Activated naive CD8-positive, alpha-beta T cell treated with anti-CD3 and anti-CD28 coated beads, Interleukin-2, amount 50 U/mL, for 24 hours (primary cell): ENCODE results near the gene BTBD1.
"Not testable (repeated sequence)": the region's sequence is repeated elsewhere in the genome, so short reads cannot be mapped to it uniquely, and the experiment has no call there.

Source experiments
- ATAC-seq: fragments of 150-1000 bp; cut with Tn5 transposase; one replicate; pipeline ENCODE4 v1.10.0; 2021
- DNase-seq: peaks from one replicate; pipeline ENCODE4 v3.0.0; 2021
- H3K27ac Mint-ChIP-seq: one replicate; pipeline ENCODE4 v1.8.0; 2021; ENCODE audit warnings: mild to moderate bottlenecking, mixed read lengths
- H3K27me3 Mint-ChIP-seq: one replicate; pipeline ENCODE4 v1.8.0; 2021; ENCODE audit warnings: mixed read lengths
- H3K36me3 Mint-ChIP-seq: one replicate; pipeline ENCODE4 v1.8.0; 2021; ENCODE audit warnings: low read depth, mixed read lengths
- H3K4me1 Mint-ChIP-seq: one replicate; pipeline ENCODE4 v1.8.0; 2021; ENCODE audit warnings: mixed read lengths
- H3K4me3 Mint-ChIP-seq: one replicate; pipeline ENCODE4 v1.8.0; 2021; ENCODE audit warnings: mild to moderate bottlenecking, moderate library complexity, mixed read lengths
- H3K9me3 Mint-ChIP-seq: one replicate; pipeline ENCODE4 v1.8.0; 2021; ENCODE audit warnings: mixed read lengths

BTBD1 gene

DNA sequence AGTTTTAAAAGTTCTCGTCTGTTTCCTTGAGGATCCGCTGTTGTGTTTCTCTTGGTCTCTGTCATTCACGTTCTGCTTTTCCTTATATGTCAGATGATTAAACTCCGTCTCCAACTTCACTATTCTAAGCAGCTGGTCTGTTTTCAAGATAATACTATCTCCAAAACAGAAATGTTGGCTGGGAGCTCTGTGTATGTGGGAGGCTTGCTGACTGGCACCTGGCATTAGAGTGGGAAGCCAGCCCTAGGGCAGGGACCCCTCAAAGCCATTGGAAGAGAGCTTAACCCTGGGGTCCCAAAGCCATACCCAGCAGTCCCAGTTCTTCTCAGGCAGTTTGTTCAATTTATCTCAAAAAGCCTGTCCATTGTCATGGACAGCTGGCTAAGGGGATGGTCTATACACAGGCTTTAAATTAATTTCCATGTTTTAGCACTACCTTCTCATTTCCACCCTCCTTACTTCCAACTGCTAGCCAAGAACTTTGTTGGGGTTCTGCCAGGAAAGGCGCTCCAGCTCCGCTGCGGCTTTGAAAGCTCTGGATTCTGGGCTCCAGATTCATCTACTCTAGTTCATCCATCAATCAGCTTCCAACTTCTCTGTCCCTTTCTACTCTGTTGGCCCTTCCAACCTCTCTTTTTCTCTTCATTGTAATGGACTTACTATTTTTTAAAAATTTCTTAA is 9.2 kb downstream of the BTBD1 start:
- Mint-ChIP-seq H3K4me1 (peaks cover 13% of the 10 kb centered on the region), H3K27me3 (no peaks in the 10 kb centered on the region), H3K9me3 (no peaks in the 10 kb centered on the region), H3K4me3 (no peak overlapping the region), H3K27ac (no peak overlapping the region), H3K36me3 (peaks cover 32% of the 10 kb centered on the region)
- DNase-seq (no peak), ATAC-seq (no peak)

DNA sequence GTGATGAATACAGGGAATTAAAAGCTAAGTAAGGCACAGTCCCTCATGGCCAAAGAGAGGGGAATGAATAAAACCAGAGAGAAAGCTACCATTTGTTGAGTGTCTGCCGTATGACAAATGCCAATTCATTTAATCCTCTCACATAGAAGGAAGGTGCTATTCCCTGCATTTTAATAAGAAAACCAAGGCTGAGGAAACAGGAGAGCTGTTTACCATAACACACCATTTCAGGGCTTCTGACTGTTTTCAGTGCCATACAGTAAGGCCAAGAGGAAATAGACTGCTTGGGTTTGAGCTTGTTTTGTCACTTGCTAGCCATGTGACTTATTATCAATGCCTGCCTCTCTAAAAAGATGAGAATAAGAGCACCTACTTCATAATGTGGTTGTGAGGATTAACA is 10.1 kb downstream of the BTBD1 start:
- H3K27ac Mint-ChIP-seq, result no peak overlapping the region
- ATAC-seq (no peak), DNase-seq (no peak)
- H3K4me3 Mint-ChIP-seq, result no peak overlapping the region
- H3K36me3 Mint-ChIP-seq, result peaks cover 34% of the 10 kb centered on the region
- no peaks in the 10 kb centered on the region for H3K27me3 Mint-ChIP-seq
- H3K4me1 Mint-ChIP-seq, result peaks cover 13% of the 10 kb centered on the region
- no peaks in the 10 kb centered on the region for H3K9me3 Mint-ChIP-seq

DNA sequence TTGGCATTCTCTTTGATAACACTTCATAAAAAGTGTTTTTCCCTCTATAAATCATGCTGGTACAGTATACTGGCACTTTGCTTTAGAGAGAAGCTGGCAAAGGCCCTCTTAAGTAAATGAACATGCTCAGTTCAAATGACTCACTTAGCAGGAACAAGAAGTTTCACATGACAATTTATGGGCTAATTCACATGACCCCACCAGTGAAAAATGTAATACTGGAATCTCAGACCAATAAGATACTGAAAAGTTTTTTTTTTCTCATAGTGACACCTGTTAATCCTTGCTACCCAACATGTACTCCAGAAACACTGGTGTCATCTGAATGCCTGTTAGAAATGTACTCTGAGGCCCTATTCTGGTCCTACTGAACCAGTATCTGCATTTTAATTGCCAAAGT is 13.9 kb downstream of the BTBD1 start:
- Mint-ChIP-seq H3K4me1 (peaks cover 7% of the 10 kb centered on the region), H3K27ac (no peak overlapping the region), H3K9me3 (no peaks in the 10 kb centered on the region), H3K27me3 (no peaks in the 10 kb centered on the region), H3K4me3 (no peak overlapping the region), H3K36me3 (peaks cover 44% of the 10 kb centered on the region)
- DNase-seq, result no peak
- ATAC-seq, result no peak

DNA sequence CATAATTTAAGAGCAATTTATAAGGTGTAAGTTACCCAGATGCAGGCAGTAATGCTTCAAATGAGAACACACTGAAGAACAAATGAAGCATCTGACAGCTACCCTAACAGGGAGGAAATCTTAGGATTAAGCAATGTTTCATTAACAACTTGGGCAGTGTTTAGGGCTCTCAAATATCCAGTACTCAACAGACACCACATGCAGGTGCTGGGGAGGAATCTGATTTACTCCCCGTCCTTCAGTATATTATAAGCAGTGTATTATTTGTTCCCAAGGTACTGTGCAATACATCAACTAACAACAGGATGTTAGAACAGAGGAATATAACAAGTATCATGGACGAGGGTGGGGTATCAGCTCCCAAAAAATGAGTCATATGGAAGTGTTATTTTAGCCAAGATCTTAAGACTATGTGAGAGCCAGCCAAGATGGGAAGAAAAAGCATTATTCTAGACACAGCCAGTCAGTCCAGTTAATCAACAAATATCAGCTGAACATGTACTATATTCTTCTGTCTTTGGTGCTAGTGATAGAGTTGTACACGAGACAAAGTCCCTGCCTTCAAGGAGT is 20.4 kb downstream of the BTBD1 start:
- ATAC-seq, result no peak
- peaks cover 54% of the 10 kb centered on the region for H3K36me3 Mint-ChIP-seq

DNA sequence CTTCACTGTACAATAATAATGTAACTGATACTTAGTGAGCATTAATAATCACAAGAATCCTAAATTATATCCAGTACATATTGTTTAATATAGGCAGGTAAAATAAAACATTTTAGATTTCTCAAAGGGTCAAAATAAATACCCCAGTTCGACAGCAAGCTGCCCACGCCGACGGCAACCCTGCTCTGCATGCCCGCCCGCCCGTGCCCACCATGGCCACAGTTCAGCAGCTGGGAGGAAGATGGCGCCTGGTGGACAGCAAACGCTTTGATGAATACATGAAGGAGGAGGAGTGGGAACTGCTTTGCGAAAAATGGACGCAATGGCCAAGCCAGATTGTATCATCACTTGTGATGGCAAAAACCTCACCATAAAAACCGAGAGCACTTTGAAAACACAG is 22.9 kb downstream of the BTBD1 start:
- peaks cover 64% of the 10 kb centered on the region for H3K36me3 Mint-ChIP-seq
- no peak overlapping the region for H3K27ac Mint-ChIP-seq
- no peaks in the 10 kb centered on the region for H3K9me3 Mint-ChIP-seq
- DNase-seq (no peak), ATAC-seq (no peak)
- no peaks in the 10 kb centered on the region for H3K27me3 Mint-ChIP-seq
- H3K4me3 Mint-ChIP-seq, result no peak overlapping the region
- peaks cover under 1% of the 10 kb centered on the region for H3K4me1 Mint-ChIP-seq

More for the DNA sequence above, 20.4 kb downstream of the BTBD1 start:
- Mint-ChIP-seq H3K4me1 (no peaks in the 10 kb centered on the region), H3K27me3 (no peaks in the 10 kb centered on the region), H3K27ac (no peak overlapping the region), H3K9me3 (no peaks in the 10 kb centered on the region), H3K4me3 (no peak overlapping the region)
- DNase-seq, result no peak

DNA sequence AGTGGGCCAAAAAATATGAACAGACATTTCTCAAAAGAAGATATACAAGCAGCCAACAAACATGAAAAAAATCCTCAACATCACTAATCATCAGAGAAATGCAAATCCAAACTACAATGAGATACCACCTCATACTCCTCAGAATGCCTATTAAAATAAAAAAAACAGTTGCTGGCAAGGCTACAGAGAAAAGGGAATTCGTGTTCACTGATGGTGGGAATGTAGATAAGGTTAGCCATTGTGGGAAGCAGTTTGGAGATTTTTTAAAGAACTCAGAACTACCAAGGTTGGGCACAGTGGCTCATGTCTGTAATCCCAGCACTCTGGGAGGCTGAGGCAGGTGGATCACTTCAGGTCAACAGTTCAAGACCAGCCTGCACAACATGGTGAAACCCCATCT is 27.8 kb downstream of the BTBD1 start:
- H3K4me1 Mint-ChIP-seq, result peaks cover 23% of the 10 kb centered on the region
- DNase-seq, result no peak

DNA sequence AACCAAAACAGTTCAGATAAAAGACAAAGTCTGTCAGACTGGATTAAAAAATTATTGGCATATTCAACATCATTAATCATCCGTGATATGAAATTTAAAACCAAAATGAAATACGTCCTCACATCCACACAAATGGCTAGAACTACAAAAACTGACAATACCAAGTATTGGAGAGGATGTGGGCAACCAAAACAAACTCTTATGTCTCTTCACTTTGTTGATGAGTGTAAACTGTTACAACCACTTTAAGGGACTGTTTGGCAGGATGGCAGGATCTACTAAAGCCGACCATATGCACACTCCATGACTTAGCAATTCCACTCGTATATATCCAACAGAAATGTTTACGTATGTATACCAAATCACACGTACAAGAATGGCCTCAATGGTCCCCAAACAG is 30.8 kb downstream of the BTBD1 start:
- H3K27me3 Mint-ChIP-seq, result no peaks in the 10 kb centered on the region
- peaks cover 70% of the 10 kb centered on the region for H3K36me3 Mint-ChIP-seq
- ATAC-seq (no peak), DNase-seq (no peak)
- peaks cover 25% of the 10 kb centered on the region for H3K4me1 Mint-ChIP-seq
- no peak overlapping the region for H3K27ac Mint-ChIP-seq
- no peak overlapping the region for H3K4me3 Mint-ChIP-seq
- no peaks in the 10 kb centered on the region for H3K9me3 Mint-ChIP-seq

More for the DNA sequence above, 27.8 kb downstream of the BTBD1 start:
- Mint-ChIP-seq H3K27ac (no peak overlapping the region), H3K4me3 (no peak overlapping the region), H3K36me3 (peaks cover 72% of the 10 kb centered on the region), H3K27me3 (no peaks in the 10 kb centered on the region), H3K9me3 (no peaks in the 10 kb centered on the region)
- ATAC-seq, result no peak

DNA sequence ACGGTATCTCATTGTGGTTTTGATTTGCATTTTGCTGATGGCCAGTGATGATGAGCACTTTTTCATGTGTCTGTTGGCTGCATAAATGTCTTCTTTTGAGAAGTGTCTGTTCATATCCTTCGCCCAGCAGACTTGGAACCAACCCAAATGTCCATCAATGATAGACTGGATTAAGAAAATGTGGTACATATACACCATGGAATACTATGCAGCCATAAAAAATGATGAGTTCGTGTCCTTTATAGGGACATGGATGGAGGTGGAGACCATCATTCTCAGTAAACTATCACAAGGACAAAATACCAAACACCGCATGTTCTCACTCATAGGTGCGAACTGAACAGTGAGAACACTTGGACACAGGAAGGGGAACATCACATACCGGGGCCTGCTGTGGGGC is 35.8 kb downstream of the BTBD1 start:
- peaks cover 52% of the 10 kb centered on the region for H3K36me3 Mint-ChIP-seq
- not testable (repeated sequence) for H3K27ac Mint-ChIP-seq, H3K4me3 Mint-ChIP-seq, ATAC-seq, H3K27me3 Mint-ChIP-seq, H3K9me3 Mint-ChIP-seq, H3K4me1 Mint-ChIP-seq, DNase-seq

DNA sequence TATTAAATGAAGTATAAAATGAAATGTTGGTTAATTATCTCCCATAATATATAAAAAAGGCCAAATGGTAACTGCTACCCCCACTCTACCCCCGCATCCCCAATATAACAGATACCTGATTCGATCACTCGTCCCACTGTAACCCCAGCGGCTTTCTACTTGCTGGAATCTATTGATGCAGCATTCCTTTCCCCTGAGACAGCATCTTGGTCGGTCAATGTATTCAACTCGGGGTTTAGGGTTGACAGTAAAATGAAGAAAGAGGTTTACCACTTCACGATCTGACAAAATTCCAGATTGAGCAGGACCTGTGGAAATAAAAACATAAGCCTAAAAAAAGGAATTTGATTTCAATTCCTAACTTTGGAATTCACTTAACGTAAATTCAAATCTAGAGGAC is 37.0 kb downstream of the BTBD1 start:
- no peaks in the 10 kb centered on the region for H3K9me3 Mint-ChIP-seq
- no peak overlapping the region for H3K4me3 Mint-ChIP-seq
- peaks cover 48% of the 10 kb centered on the region for H3K36me3 Mint-ChIP-seq
- H3K27me3 Mint-ChIP-seq, result no peaks in the 10 kb centered on the region
- H3K4me1 Mint-ChIP-seq, result peaks cover 4% of the 10 kb centered on the region
- no peak overlapping the region for H3K27ac Mint-ChIP-seq
- ATAC-seq (no peak), DNase-seq (no peak)

DNA sequence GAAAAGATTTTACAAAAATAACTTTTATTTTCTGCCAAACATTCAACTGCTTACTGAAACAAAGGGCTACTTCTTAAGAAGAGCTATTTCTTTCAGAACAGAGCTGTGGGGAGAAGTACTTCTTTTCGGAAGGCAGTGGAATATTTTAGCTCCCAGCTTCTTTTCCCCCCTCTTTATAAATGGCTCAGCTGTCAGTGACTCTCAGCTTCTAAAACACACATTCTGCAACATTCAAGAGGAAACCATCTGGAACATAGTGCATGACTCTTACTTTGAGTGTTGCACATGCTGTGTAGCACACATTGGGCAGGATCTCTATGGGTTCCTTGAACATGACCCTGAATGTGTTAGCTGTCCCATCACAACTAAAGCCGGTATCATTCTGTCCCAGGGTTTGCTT is 48.6 kb downstream of the BTBD1 start:
- Mint-ChIP-seq H3K4me3 (no peak overlapping the region), H3K27me3 (no peaks in the 10 kb centered on the region), H3K4me1 (peaks cover 11% of the 10 kb centered on the region), H3K36me3 (peaks cover 32% of the 10 kb centered on the region), H3K27ac (no peak overlapping the region), H3K9me3 (no peaks in the 10 kb centered on the region)
- DNase-seq, result no peak
- no peak for ATAC-seq

DNA sequence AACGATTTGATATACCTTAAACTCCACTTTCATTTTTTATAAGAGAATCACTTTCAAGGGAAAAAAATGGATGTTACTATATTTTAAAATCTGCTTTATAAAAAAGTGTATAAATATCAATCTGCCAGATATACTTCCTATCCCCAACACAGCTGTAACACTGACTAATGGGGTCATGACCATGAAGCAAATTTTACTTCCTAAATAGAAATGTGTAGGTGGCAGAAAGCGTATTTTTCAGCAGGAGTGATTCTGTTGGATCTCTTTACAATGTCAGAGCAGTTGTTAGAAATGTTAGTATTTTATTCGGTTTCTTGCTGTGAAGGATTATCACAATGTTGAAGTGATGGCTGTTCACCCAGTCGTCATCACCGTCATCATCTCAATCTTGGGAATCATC is 50.1 kb downstream of the BTBD1 start:
- Mint-ChIP-seq H3K4me3 (no peak overlapping the region), H3K27ac (no peak overlapping the region), H3K4me1 (peaks cover 24% of the 10 kb centered on the region), H3K27me3 (no peaks in the 10 kb centered on the region), H3K36me3 (peaks cover 37% of the 10 kb centered on the region), H3K9me3 (peaks cover 12% of the 10 kb centered on the region)
- ATAC-seq (no peak), DNase-seq (no peak)

DNA sequence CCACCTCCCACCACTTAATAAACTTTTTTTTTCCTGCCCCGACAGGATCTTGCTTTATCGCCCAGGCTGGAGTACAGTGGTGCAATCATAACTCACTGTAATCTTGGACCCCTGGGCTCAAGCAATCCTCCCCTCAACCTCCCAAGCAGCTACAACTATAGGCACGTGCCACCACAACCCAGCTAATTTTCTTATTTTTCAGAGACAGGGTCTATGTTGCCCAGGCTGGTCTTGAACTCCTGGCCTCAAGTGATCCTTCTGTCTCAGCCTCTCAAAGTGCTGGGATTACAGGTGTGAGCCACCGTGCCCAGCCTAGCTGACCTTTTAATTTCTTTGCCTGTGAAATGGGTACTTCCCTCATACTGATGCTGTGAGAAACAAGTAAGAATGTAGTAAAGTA is 51.7 kb downstream of the BTBD1 start:
- H3K27me3 Mint-ChIP-seq, result no peaks in the 10 kb centered on the region
- peaks cover 14% of the 10 kb centered on the region for H3K9me3 Mint-ChIP-seq
- DNase-seq (no peak), ATAC-seq (no peak)
- no peak overlapping the region for H3K4me3 Mint-ChIP-seq
- H3K27ac Mint-ChIP-seq, result no peak overlapping the region
- H3K36me3 Mint-ChIP-seq, result peaks cover 38% of the 10 kb centered on the region
- H3K4me1 Mint-ChIP-seq, result peaks cover 34% of the 10 kb centered on the region

DNA sequence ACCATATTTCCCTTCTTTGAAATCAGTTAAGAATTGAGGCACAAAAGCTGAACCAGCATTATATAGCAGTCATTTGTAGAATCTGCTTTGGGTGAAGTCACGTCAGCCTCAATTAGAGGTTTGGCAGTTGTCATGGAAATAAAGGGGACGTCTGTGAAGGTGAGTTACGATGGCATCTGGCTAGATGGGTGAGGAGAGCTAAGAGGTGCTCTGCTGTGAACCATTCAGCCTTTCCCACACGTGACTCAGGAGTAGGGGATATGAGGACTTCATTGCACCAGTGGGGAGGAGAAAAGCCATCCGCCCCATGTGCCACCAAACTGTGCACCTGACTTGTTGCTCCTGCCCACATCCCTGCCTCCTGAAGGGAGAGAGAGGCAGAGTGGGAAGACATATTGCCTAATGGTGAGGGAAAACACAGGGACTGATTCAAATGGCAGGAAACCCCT is 52.8 kb downstream of the BTBD1 start:
- DNase-seq (no peak), ATAC-seq (no peak)
- H3K27me3 Mint-ChIP-seq, result no peaks in the 10 kb centered on the region
- H3K4me3 Mint-ChIP-seq, result no peak overlapping the region
- peaks cover 43% of the 10 kb centered on the region for H3K4me1 Mint-ChIP-seq
- H3K9me3 Mint-ChIP-seq, result peaks cover 14% of the 10 kb centered on the region
- H3K27ac Mint-ChIP-seq, result no peak overlapping the region
- peaks cover 36% of the 10 kb centered on the region for H3K36me3 Mint-ChIP-seq

DNA sequence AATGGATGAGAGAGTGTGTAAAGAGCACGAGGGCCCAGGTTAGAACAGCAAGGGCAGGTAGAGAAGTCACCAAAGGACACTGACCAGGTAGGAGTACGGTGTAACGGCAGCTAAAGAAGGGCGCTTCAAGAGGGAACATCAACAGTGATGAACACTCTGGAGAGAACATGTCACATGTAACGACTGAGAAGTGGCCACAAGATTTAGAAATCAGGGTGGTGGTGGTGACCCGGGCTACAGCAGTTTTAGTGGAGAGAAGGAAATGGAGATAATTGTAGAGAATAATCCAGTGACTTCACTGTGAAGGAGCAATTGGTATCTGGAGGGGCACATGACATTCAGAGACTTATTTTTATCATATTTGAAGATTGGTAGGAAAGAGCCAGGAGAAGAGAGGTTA is 54.4 kb downstream of the BTBD1 start:
- Mint-ChIP-seq H3K36me3 (peaks cover 37% of the 10 kb centered on the region), H3K4me1 (peaks cover 43% of the 10 kb centered on the region), H3K9me3 (peaks cover 14% of the 10 kb centered on the region), H3K27me3 (no peaks in the 10 kb centered on the region), H3K27ac (peak overlapping the region; percentile 87), H3K4me3 (peak overlapping the region; percentile 100)
- DNase-seq (no peak), ATAC-seq (no peak)

DNA sequence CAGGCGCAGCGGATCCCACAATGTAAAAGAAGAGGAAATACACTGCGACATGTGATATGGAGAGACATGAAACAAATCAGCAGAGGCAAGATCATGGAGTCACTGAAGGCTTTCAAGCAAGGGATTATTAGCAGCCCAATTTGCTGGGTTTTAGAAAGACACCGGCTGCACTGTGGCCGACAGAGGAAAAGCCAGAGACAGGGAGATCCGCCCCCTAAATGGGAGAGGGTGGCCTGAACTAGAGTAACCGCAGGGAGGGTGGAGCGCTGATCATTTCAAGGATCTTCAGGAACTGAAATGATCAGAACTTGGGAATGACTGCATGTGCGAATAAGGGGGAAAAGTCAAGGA is 55.0 kb downstream of the BTBD1 start:
- no peak for DNase-seq
- peak overlapping the region; percentile 100 for H3K4me3 Mint-ChIP-seq
- H3K27me3 Mint-ChIP-seq, result no peaks in the 10 kb centered on the region
- peaks cover 37% of the 10 kb centered on the region for H3K36me3 Mint-ChIP-seq
- ATAC-seq, result no peak
- peak overlapping the region; percentile 87 for H3K27ac Mint-ChIP-seq
- peaks cover 14% of the 10 kb centered on the region for H3K9me3 Mint-ChIP-seq
- peaks cover 45% of the 10 kb centered on the region for H3K4me1 Mint-ChIP-seq
